ENCODE data around the gene ZNF33A. TPM values are rescaled to one million over a fixed set of nuclear protein-coding genes. Genes with fewer than 3 reads are reported as not detected.
"Not testable (repeated sequence)": the region's sequence is repeated elsewhere in the genome, so short reads cannot be mapped to it uniquely, and the experiment has no call there.

Gene ZNF33A
- total RNA-seq, 1 donor from 2014 or later, result 65.5 TPM

GRCh38 chr10:38007991-38008390, 2.5 kb upstream of the ZNF33A start:
- Mint-ChIP-seq H3K9me3 (no peaks in the 10 kb centered on the region), H3K4me3 (no peak overlapping the region), H3K4me1 (peaks cover 19% of the 10 kb centered on the region), H3K27ac (no peak overlapping the region), H3K27me3 (ENCODE audit: insufficient read depth, low read depth) (peaks cover 3% of the 10 kb centered on the region), H3K36me3 (peaks cover 3% of the 10 kb centered on the region)
- H3K36me3 ChIP-seq, result no peaks in the 10 kb centered on the region
- no peak overlapping the region for H3K9ac ChIP-seq
- no peaks in the 10 kb centered on the region for H3K9me3 ChIP-seq (ENCODE audit: low read depth)
- no peak for TF ChIP-seq EZH2phosphoT487 (IDR thresholded peaks at IDR 0.05)
- no peak for TF ChIP-seq EZH2 (IDR thresholded peaks at IDR 0.05)
- no peak for TF ChIP-seq CTCF (IDR thresholded peaks at IDR 0.05)
- no peaks in the 10 kb centered on the region for H4K20me1 ChIP-seq (ENCODE audit: low read depth)
- H3F3A ChIP-seq (ENCODE audit: low read depth), result peaks cover 11% of the 10 kb centered on the region
- H3K27me3 ChIP-seq, result no peaks in the 10 kb centered on the region
- no peak overlapping the region for H2AFZ ChIP-seq (replicated peaks)
- H3K4me2 ChIP-seq, result no peak overlapping the region
- no peak for DNase-seq (ENCODE audit: low spot score)
- H3K4me3 ChIP-seq, result no peak overlapping the region
- H3K79me2 ChIP-seq (ENCODE audit: low read depth), result peaks cover 17% of the 10 kb centered on the region
- peaks cover 10% of the 10 kb centered on the region for H3K4me1 ChIP-seq
- H3K27ac ChIP-seq, result no peak overlapping the region

- Histone ChIP-seq H3K4me1 (peaks cover 10% of the 10 kb centered on the region), H3K27ac (no peak overlapping the region), H3F3A (ENCODE audit: low read depth) (peaks cover 3% of the 10 kb centered on the region), H3K9ac (no peak overlapping the region), H4K20me1 (ENCODE audit: low read depth) (no peaks in the 10 kb centered on the region), H2AFZ (replicated peaks) (no peak overlapping the region), H3K36me3 (peaks cover 32% of the 10 kb centered on the region), H3K79me2 (ENCODE audit: low read depth) (peaks cover 46% of the 10 kb centered on the region), H3K9me3 (ENCODE audit: low read depth) (no peaks in the 10 kb centered on the region), H3K4me3 (no peak overlapping the region), H3K4me2 (no peak overlapping the region), H3K27me3 (no peaks in the 10 kb centered on the region)
- TF ChIP-seq EZH2phosphoT487 (IDR thresholded peaks at IDR 0.05), result no peak
- Mint-ChIP-seq H3K4me1 (peaks cover 10% of the 10 kb centered on the region), H3K27ac (no peak overlapping the region), H3K27me3 (ENCODE audit: insufficient read depth, low read depth) (peaks cover 2% of the 10 kb centered on the region), H3K36me3 (peaks cover 62% of the 10 kb centered on the region), H3K9me3 (peaks cover 12% of the 10 kb centered on the region), H3K4me3 (no peak overlapping the region)
- DNase-seq (ENCODE audit: low spot score), result no peak
Measured at GRCh38 chr10:38016354-38016753, 5.9 kb downstream of the ZNF33A start.

- H3K4me1 ChIP-seq; H3K27me3 ChIP-seq; H2AFZ ChIP-seq (replicated peaks); DNase-seq (ENCODE audit: low spot score); H3K4me2 ChIP-seq; H3K27ac ChIP-seq; H3K4me1 Mint-ChIP-seq; H3K4me3 Mint-ChIP-seq; H3K27me3 Mint-ChIP-seq (ENCODE audit: insufficient read depth, low read depth); H3K27ac Mint-ChIP-seq; H3K9me3 ChIP-seq (ENCODE audit: low read depth); H3K9ac ChIP-seq; H4K20me1 ChIP-seq (ENCODE audit: low read depth); H3K4me3 ChIP-seq; H3F3A ChIP-seq (ENCODE audit: low read depth): not testable (repeated sequence)
- H3K9me3 Mint-ChIP-seq, result peaks cover 12% of the 10 kb centered on the region
- peaks cover 71% of the 10 kb centered on the region for H3K36me3 Mint-ChIP-seq
- H3K36me3 ChIP-seq, result peaks cover 31% of the 10 kb centered on the region
- peaks cover 19% of the 10 kb centered on the region for H3K79me2 ChIP-seq (ENCODE audit: low read depth)
Measured at GRCh38 chr10:38019124-38019523, 8.6 kb downstream of the ZNF33A start.

- Histone ChIP-seq H3K9ac (no peak overlapping the region), H3K4me3 (no peak overlapping the region), H3K27ac (no peak overlapping the region), H3K36me3 (peaks cover 5% of the 10 kb centered on the region), H3K9me3 (ENCODE audit: low read depth) (no peaks in the 10 kb centered on the region), H4K20me1 (ENCODE audit: low read depth) (no peaks in the 10 kb centered on the region), H3K4me1 (no peaks in the 10 kb centered on the region), H2AFZ (replicated peaks) (no peak overlapping the region), H3K4me2 (no peak overlapping the region), H3F3A (ENCODE audit: low read depth) (no peaks in the 10 kb centered on the region), H3K79me2 (ENCODE audit: low read depth) (no peaks in the 10 kb centered on the region), H3K27me3 (no peaks in the 10 kb centered on the region)
- H3K9me3 Mint-ChIP-seq, result no peaks in the 10 kb centered on the region
- H3K4me3 Mint-ChIP-seq, result no peak overlapping the region
- H3K27ac Mint-ChIP-seq, result no peak overlapping the region
- no peaks in the 10 kb centered on the region for H3K4me1 Mint-ChIP-seq
- H3K27me3 Mint-ChIP-seq (ENCODE audit: insufficient read depth, low read depth), result no peaks in the 10 kb centered on the region
- H3K36me3 Mint-ChIP-seq, result peaks cover 62% of the 10 kb centered on the region
- TF ChIP-seq EZH2 (IDR thresholded peaks at IDR 0.05), result no peak
- no peak for TF ChIP-seq EZH2phosphoT487 (IDR thresholded peaks at IDR 0.05)
- no peak for TF ChIP-seq CTCF (IDR thresholded peaks at IDR 0.05)
- no peak for DNase-seq (ENCODE audit: low spot score)
Measured at GRCh38 chr10:38025283-38025682, 14.8 kb downstream of the ZNF33A start.

Measured in neural progenitor cell (in vitro differentiated cells).